ENCODE measurements around the gene QRICH1.

DNA sequence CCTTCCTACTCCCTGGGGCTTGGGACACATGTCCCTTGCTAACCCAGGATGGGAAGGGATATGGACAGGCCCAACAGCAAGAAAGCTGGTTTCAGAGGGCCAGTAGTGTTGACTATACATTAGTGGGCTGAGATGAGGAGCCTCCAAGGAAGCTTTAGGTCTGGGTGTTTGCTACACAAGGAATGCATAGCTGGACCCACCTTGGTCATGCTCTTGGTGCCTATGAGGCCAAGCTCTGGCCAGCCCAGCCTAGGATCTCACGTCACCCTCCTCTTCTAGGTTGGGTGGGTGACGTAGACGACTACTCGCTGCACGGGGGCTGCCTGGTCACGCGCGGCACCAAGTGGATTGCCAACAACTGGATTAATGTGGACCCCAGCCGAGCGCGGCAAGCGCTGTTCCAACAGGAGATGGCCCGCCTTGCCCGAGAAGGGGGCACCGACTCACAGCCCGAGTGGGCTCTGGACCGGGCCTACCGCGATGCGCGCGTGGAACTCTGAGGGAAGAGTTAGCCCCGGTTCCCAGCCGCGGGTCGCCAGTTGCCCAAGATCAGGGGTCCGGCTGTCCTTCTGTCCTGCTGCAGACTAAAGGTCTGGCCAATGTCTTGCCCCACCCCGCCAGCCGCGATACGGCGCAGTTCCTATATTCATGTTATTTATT is 87.3 kb downstream of the QRICH1 start:
- TF ChIP-seq, protein P1, sequence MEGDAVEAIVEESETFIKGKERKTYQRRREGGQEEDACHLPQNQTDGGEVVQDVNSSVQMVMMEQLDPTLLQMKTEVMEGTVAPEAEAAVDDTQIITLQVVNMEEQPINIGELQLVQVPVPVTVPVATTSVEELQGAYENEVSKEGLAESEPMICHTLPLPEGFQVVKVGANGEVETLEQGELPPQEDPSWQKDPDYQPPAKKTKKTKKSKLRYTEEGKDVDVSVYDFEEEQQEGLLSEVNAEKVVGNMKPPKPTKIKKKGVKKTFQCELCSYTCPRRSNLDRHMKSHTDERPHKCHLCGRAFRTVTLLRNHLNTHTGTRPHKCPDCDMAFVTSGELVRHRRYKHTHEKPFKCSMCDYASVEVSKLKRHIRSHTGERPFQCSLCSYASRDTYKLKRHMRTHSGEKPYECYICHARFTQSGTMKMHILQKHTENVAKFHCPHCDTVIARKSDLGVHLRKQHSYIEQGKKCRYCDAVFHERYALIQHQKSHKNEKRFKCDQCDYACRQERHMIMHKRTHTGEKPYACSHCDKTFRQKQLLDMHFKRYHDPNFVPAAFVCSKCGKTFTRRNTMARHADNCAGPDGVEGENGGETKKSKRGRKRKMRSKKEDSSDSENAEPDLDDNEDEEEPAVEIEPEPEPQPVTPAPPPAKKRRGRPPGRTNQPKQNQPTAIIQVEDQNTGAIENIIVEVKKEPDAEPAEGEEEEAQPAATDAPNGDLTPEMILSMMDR (IDR thresholded peaks at IDR 0.05), result no peak
- TF ChIP-seq, protein P2, sequence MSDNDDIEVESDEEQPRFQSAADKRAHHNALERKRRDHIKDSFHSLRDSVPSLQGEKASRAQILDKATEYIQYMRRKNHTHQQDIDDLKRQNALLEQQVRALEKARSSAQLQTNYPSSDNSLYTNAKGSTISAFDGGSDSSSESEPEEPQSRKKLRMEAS (CRISPR knock-in tag; IDR thresholded peaks at IDR 0.05), result no peak
- TF ChIP-seq HMGXB4 (CRISPR knock-in tag; IDR thresholded peaks at IDR 0.05) (no peak), ELF4 (CRISPR knock-in tag; IDR thresholded peaks at IDR 0.05; ENCODE audit: low read depth) (no peak), CREB1 (CRISPR knock-in tag; IDR thresholded peaks at IDR 0.05) (no peak)

Measured in WTC11 (cell line).